Activated T-helper 9 cell treated with anti-CD3 and anti-CD28 coated beads, Interleukin-2, amount 50 U/mL, for 16 hours (primary cell): ENCODE results near the gene RBP7.
"Not testable (repeated sequence)": the region's sequence is repeated elsewhere in the genome, so short reads cannot be mapped to it uniquely, and the experiment has no call there.

Source experiments
- DNase-seq: peaks from one replicate; pipeline ENCODE4 v3.0.0-alpha.2; 2020; ENCODE audit warnings: low read depth

The RBP7 gene

GRCh38 chr1:9996624-9997582, at the start of gene RBP7:
TSS of gene RBP7 (plus strand) at chr1:9997228. CDS start at chr1:9997259, 31 bp downstream.
- DNase-seq, result no peak

GRCh38 chr1:9957726-9958125, 39.3 kb upstream of the RBP7 start:
- DNase-seq, result no peak

GRCh38 chr1:9960011-9960410, 37.0 kb upstream of the RBP7 start:
- no peak for DNase-seq

GRCh38 chr1:9960706-9961562, 36.1 kb upstream of the RBP7 start:
- DNase-seq, result no peak

GRCh38 chr1:9984253-9984652, 12.8 kb upstream of the RBP7 start:
- DNase-seq, result no peak

GRCh38 chr1:9985001-9985400, 12.0 kb upstream of the RBP7 start:
- no peak for DNase-seq

- DNase-seq, result no peak
Measured at GRCh38 chr1:9989773-9990172, 7.3 kb upstream of the RBP7 start.

GRCh38 chr1:9990944-9991343, 6.1 kb upstream of the RBP7 start:
- DNase-seq, result no peak

- no peak for DNase-seq
Measured at GRCh38 chr1:9992910-9993309, 4.1 kb upstream of the RBP7 start.

GRCh38 chr1:9993561-9994075, 3.4 kb upstream of the RBP7 start:
- DNase-seq, result no peak

- no peak for DNase-seq
Measured at GRCh38 chr1:10001016-10001665, 4.1 kb downstream of the RBP7 start.

GRCh38 chr1:10005248-10005647, 8.2 kb downstream of the RBP7 start:
- DNase-seq, result not testable (repeated sequence)

GRCh38 chr1:10007169-10007568, 10.1 kb downstream of the RBP7 start:
- no peak for DNase-seq

- no peak for DNase-seq
Measured at GRCh38 chr1:10014016-10014415, 17.0 kb downstream of the RBP7 start.

GRCh38 chr1:10019561-10019960, 22.5 kb downstream of the RBP7 start:
- no peak for DNase-seq

- no peak for DNase-seq
Measured at GRCh38 chr1:10020086-10020485, 23.1 kb downstream of the RBP7 start.

- DNase-seq, result not testable (repeated sequence)
Measured at GRCh38 chr1:10020678-10021077, 23.6 kb downstream of the RBP7 start.

GRCh38 chr1:10021992-10022391, 25.0 kb downstream of the RBP7 start:
- DNase-seq, result not testable (repeated sequence)

GRCh38 chr1:10022656-10023055, 25.6 kb downstream of the RBP7 start:
- DNase-seq, result no peak

- DNase-seq, result no peak
Measured at GRCh38 chr1:10025354-10025753, 28.3 kb downstream of the RBP7 start.

GRCh38 chr1:10027027-10027426, 30.0 kb downstream of the RBP7 start:
- no peak for DNase-seq

GRCh38 chr1:10028956-10029500, 32.0 kb downstream of the RBP7 start:
- not testable (repeated sequence) for DNase-seq
